ENCODE results near the gene IRX5.

The IRX5 gene

DNA sequence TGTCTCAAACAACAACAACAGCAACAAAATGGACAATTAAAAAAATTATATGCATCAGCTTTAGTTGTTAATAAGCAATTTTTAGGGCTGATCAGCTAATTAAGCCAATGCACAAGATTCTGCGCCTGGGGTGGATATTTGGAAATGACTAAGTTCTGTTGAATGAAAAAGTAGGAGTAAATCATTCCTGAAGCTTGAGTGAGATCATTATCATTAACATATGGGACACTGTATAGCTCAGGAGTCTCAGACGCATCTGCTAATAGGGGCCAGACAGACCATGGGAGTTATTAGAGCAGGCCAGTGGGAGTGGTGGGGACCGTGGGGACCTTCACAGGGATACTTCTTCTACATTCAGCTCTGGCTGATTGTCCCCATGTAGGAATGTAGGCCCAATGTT is 22.8 kb downstream of the IRX5 start:
- no peak for DNase-seq

DNA sequence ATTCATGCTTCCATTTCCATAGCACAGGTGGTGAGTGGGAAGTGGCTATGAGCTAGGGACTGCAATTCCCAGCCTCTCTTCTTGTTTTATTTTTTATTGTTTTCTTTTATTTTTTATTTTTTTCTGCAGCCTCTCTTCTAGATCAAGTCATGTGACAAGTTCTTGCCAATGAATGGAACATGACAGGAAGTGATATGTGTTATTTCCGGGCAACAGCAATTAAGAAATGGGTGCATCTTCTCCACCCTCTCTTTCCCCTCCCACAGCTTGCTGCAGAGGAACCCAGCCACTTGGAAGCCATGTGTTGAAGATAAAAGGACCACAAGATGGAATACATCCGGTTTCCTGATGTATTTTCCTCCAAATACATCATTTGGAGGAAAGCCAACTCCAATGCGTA is 23.6 kb downstream of the IRX5 start:
- no peak for DNase-seq

DNA sequence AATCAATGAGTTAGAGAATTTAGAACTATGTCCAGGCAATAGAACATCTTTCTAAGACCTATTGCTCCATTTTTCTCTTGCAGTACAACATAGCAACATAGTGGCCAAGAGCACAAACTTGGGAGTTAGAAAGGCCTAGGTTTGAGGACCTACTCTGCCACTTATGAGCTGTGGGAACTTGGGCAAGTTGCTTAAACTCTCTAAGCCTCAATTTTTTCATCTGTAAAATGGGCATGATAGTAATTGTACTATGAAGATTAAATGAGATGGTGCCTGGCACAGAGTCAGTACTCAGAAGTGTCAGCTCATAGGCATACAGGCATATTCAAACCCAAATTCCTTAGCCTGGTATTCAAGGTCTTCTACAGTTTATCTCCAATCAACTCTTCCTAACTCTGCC is 25.1 kb downstream of the IRX5 start:
- no peak for DNase-seq

DNA sequence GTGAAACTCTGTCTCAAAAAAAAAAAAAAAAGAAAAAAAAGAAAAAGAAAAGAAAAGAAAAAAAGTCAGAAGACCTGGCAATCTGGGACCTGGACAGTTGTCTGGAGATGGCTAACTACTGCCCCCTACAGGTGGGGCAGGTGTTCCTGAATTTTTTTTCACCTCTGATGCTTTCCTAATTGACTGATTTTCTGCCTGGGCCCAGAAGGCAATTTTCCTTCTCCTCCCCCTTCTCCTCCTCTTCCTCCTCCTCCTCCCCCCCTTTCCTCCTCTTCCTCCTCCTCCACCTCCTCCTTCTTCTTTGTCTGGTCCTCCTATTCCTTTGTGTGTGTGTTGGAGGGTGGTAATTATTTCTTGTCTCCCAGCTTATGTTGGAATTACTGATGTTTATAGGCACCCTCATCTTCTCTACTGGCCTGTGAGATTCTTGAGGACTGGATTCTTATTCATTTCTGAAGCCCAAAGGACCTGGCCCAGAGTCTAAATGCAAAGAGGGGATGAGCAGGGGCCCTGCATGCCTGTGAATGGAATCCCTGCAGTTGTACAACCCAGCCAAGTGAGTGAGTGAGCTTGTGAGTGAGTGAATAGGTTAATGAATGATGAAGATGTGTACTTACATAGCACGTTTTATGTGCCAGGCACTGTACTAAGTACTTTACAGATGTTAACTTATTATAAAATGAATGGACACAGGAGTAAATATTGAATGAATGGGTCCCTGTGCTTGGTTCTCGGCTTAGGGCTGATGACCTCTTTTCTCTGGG is 26.9 kb downstream of the IRX5 start:
- no peak for DNase-seq

DNA sequence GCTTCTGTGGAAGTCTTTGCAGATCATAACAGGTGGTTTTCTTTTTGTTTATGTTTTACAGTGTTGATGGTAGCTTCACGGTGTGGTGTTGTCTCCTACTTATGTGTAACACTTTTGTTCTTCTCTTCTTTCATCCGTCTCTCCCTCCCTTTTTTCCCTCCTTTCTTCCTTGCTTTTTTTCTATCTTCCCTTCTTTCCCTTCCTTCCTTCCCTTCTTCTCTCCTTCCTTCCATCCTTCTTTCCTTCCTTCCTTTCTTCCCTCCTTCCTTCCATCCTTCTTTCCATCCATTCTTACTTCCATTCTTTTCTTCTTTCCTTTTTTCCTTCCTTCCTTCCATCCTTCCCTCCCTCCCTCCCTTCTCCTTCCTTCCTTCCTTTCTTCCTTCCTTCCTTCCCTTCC is 31.4 kb downstream of the IRX5 start:
- no peak for DNase-seq

DNA sequence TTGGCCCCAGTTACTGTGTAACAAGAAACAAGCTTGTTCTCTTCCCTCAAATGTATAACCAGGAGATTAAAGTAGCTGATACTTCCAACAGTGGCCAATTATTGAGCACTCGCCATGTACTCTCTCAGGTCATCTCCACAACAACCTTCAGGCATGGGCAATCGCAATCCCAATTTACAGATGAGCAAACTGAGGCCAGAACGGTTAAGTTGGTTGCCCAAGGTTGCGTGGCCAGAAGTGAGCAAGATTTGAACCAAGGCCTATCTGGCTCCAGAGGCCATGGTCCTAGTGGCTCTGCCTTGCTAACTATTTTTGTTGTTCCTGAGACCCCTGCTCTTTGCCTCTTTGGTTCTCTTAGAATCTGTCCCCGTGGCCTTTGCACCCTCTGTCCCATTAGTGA is 33.6 kb downstream of the IRX5 start:
- no peak for DNase-seq

DNA sequence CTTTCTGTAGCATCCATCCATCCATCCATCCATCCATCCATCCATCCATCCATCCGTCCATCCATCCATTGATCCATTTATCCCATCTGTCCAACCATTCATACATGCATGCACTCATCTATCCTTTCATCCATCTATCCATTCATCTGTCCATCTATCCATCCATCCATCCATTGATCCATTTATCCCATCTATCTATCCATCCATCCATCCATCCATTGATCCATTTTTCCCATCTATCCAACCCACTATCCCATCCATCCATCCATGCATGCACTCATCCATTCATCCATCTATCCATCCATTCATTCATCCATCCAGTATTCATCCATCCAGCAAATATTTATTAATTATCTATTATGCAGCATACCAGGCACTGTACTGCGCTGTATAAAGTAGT is 34.8 kb downstream of the IRX5 start:
- no peak for DNase-seq

DNA sequence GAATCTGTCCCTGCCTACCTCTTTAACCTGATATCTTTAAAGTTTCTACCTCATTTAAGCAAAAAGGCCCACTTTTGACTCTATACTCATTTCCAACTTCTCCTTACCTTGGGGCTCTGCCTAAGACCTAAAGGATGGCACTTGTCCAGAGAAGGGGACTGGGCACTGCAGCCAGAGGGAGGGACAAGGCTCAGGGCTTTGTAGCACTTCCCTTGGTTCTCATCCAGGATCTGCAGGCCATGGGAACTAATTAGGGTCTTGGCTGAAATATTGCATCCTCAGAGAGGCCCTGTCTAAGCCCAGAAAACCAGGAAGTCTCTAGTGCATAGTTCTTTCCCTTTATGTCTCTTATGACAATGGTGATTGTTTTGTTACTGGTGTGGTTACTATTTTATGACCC is 37.3 kb downstream of the IRX5 start:
- no peak for DNase-seq

DNA sequence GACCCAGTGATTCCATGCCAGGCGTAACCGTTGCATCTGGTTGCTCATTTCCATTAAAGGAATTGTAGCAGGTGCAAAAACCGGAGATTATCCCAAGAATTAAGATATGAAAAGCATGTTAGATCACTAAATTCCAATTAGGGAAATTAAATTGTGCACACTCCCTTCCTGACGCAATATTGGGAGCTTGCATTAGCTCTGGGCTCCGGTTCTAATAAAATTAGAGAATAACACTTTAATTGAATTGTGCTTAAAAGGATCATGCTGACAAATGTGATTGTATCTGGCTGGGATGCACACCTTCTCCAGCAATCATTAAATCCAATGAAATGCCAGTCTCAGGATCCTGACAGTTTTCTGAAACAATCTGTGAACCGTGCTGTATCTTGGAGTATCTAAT is 38.1 kb downstream of the IRX5 start:
- DNase-seq, result no peak

DNA sequence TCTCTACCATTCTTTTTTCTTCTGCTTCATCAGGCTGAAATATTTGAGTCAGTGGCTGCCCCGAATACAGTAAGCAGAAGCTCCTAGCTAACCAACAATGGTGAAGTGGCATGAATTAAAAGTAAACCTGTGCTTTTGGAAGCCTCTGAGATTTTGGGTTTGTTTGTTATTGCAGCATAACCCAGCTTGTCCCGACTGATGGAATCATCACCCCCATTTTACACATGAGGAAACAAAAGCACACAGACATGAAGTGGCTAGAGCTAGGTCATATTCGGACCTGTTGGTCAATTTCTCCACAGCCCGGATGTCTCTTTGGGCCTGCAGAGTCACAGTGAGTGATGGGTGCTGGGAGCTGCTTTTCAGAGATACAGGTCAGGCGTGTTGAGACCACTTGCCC is 39.4 kb downstream of the IRX5 start:
- no peak for DNase-seq

DNA sequence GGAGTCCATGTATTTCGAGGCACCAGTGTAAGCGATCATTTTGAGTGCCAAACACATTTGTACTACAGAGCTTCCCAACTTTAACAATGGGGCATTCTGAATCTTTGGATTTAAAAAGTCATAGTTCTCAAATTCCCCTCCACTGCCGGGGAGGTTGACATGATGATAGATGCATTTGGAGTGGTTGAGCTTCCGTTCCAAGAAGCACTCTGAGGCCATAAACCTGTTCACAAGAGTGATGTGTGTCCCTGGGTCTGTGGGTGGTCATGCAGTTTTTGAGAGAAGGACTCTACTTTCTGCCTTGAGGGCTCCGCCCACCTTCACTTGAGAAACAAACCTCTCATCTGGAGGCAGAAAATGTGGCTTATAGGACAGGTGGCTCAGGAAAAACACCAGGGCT is 43.7 kb downstream of the IRX5 start:
- peak; percentile 39 for DNase-seq

DNA sequence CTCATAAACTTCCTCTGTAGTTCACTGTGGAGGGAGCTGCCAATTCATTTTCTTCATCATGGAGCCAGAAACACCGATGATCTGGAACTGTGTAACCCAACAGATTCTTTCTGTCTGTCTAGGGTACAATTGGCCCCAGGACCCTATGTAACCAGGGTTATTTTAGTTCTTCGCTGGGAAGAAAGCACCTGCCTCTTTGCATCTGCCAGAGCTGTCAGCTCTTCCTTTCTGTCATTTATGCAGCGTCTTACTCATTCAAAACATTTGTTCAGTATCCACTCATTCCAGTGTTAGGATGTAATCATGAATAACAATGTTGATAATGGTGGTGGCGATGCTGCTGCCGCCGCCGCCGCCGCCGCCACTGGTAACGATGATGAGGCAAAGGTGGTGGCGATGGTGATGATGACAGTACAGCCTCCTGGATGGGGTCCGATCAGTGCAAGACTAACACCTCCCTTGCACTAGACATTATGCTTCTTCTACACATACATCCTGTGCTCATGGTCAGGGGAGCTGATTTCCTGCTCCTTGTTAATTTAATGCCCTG is 46.1 kb downstream of the IRX5 start:
- DNase-seq, result no peak

DNA sequence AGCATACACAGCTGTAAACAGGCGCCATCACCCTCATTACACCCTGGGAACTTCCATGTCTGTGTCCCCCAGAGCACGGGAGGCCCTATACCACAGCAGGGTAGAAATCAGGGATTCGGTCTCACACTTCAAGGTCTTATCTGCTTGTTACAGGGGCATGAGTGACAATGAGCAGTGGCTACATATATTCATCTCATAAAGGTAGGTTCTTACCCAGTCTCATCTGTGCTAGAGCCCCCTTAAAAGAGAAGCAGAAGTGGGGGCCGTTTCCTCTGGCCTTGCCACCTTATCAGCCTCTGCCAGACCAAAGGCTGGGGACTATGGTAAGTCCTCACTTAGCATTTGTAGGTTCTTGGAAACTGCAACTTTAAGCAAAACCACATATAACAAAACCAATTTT is 46.5 kb downstream of the IRX5 start:
- no peak for DNase-seq

DNA sequence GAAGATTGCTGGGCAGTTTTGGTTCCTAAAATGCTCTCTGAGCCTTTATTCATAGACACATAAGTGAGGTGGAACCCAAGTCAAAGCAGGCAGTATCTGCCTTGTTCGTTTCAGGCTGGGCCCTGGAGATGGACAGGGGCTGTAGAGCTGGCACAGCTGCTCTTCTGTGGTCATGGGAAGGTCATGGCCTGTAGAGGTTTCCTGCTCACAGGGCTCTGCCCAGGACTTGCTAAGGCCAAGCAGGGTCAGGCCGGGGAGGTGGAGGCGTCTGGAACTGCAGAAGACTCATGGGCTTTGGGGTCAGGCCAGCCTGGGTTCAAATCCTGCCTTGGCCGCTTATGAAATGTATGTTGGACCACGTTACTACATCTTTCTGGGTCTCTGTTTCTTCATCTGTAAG is 50.2 kb downstream of the IRX5 start:
- DNase-seq, result no peak

Measured in DMS79 treated with DMSO at 0.1 percent for 48 hours (cell line).